Retina (tissue), 1 donor: Measurements from ENCODE around the gene AKR1C2.
"Not testable (repeated sequence)": the region's sequence is repeated elsewhere in the genome, so short reads cannot be mapped to it uniquely, and the experiment has no call there.

ENCODE experiments used
- DNase-seq: peaks from one replicate; pipeline ENCODE4 v3.0.0-alpha.2; 2016

Gene AKR1C2

GRCh38 chr10:5003127-5004029 lies at the start of gene AKR1C2:
TSS of gene AKR1C2 (minus strand) at chr10:5003857. CDS start at chr10:5003835, 22 bp downstream.
- peak; percentile 43 for DNase-seq

GRCh38 chr10:5052951-5053500 lies 49.4 kb upstream of the AKR1C2 start:
- DNase-seq, result not testable (repeated sequence)

GRCh38 chr10:5047912-5048628 lies 44.4 kb upstream of the AKR1C2 start:
- DNase-seq, result no peak

GRCh38 chr10:5047055-5047454 lies 43.4 kb upstream of the AKR1C2 start:
- not testable (repeated sequence) for DNase-seq

- no peak for DNase-seq
These were observed 42.8 kb upstream of the AKR1C2 start for GRCh38 chr10:5046410-5046809.

GRCh38 chr10:5045095-5045494 lies 41.4 kb upstream of the AKR1C2 start:
- DNase-seq, result no peak

- DNase-seq, result no peak
These were observed 40.1 kb upstream of the AKR1C2 start for GRCh38 chr10:5043716-5044115.

GRCh38 chr10:5042922-5043321 lies 39.3 kb upstream of the AKR1C2 start:
- DNase-seq, result no peak

GRCh38 chr10:5041471-5042023 lies 37.9 kb upstream of the AKR1C2 start:
- no peak for DNase-seq

- DNase-seq, result no peak
These were observed 37.3 kb upstream of the AKR1C2 start for GRCh38 chr10:5040781-5041470.

GRCh38 chr10:5040010-5040673 lies 36.5 kb upstream of the AKR1C2 start:
- DNase-seq, result no peak

GRCh38 chr10:5038733-5039132 lies 35.1 kb upstream of the AKR1C2 start:
- DNase-seq, result no peak

- DNase-seq, result no peak
These were observed 34.4 kb upstream of the AKR1C2 start for GRCh38 chr10:5038101-5038500.

GRCh38 chr10:5036511-5036910 lies 32.9 kb upstream of the AKR1C2 start:
- DNase-seq, result no peak

GRCh38 chr10:5035356-5035755 lies 31.7 kb upstream of the AKR1C2 start:
- no peak for DNase-seq

- DNase-seq, result no peak
These were observed 30.9 kb upstream of the AKR1C2 start for GRCh38 chr10:5034588-5034987.

GRCh38 chr10:5033061-5033778 lies 29.6 kb upstream of the AKR1C2 start:
- DNase-seq, result no peak

GRCh38 chr10:5032444-5032843 lies 28.8 kb upstream of the AKR1C2 start:
- DNase-seq, result not testable (repeated sequence)

GRCh38 chr10:5031588-5031987 lies 27.9 kb upstream of the AKR1C2 start:
- not testable (repeated sequence) for DNase-seq

- DNase-seq, result no peak
These were observed 27.3 kb upstream of the AKR1C2 start for GRCh38 chr10:5030989-5031388.

GRCh38 chr10:5025461-5025881 lies 21.8 kb upstream of the AKR1C2 start:
- DNase-seq, result not testable (repeated sequence)
